HCT116 (cell line): ENCODE results near the gene HNRNPUL2. TPM values are rescaled to one million over a fixed set of nuclear protein-coding genes. Genes with fewer than 3 reads are reported as not detected.

ENCODE experiments used
- ATAC-seq: fragments of 200-7000 bp; cut with Tn5 transposase; 2 replicates; pipeline ENCODE4 v1.9.1; 2020; ENCODE audit warnings: mild to moderate bottlenecking, moderate library complexity
- BruUV-seq: library from RNA; stranded (reverse); fragments of 400-500 nt; replicated peaks from 2 replicates; lab custom pipeline; 2021; lab: Mats Ljungman, UMichigan
- CTCF ChIA-PET: fragments of 300-600 bp; sonication (Branson Sonifier 250); formaldehyde crosslinking; loops from one replicate; lab custom pipeline; 2021; ENCODE audit warnings: antibody characterized with exemption; lab: Charles Lee
- POLR2A ChIA-PET: fragments of 300-600, 350-600 bp; sonication (Branson Sonifier 250); formaldehyde crosslinking; loops from one replicate; lab custom pipeline; 2021; ENCODE audit warnings: antibody characterized with exemption; lab: Charles Lee
- RAD21 ChIA-PET, 2 experiments: fragments of 300-600 bp; sonication (Branson Sonifier 250); formaldehyde crosslinking; loops; one replicate each; lab custom pipeline; 2023; ENCODE audit warnings: low total read pairs in 2 of 2; ENCODE audit not compliant: uncharacterized antibody in 2 of 2, unreplicated experiment in 2 of 2, low non-redundant PET in 1 of 2; lab: Charles Lee
- DNase-seq: peaks from one replicate; pipeline ENCODE4 v3.0.0-alpha.2; 2010; ENCODE audit warnings: low read depth, low spot score
- H2AFZ ChIP-seq: fragments of 200-600 bp; shearing (Covaris generic), sonication (generic); 2 replicates; pipeline ENCODE4 v1.6.1; 2017; ENCODE audit warnings: low read depth, mixed run types, mixed read lengths, antibody characterized with exemption, low read length; ENCODE audit not compliant: poor library complexity, severe bottlenecking
- H3K27ac ChIP-seq: 2 replicates; pipeline ENCODE4 v1.5.1; 2012; ENCODE audit warnings: low read depth, low read length
- H3K27me3 ChIP-seq: fragments of 200-600 bp; sonication (generic); 2 replicates; pipeline ENCODE4 v1.6.1; 2016; ENCODE audit warnings: mixed run types, low read length, mixed read lengths; ENCODE audit not compliant: insufficient read depth
- H3K36me3 ChIP-seq, 2 experiments: fragments of 200-500 bp in 1 of 2; fragments of 200-600 bp in 1 of 2; sonication (Bioruptor generic) in 1 of 2; sonication (generic) in 1 of 2; 2 replicates each; pipeline versions ENCODE4 v1.5.1 to v1.6.1; 2014 to 2016; ENCODE audit warnings: low read length in 2 of 2, inconsistent platforms in 1 of 2, mixed read lengths in 1 of 2, mixed run types in 1 of 2; ENCODE audit not compliant: insufficient read depth in 2 of 2, control insufficient read depth in 1 of 2
- H3K4me1 ChIP-seq, 2 experiments: fragments of 200-600 bp in 1 of 2; sonication (generic) in 1 of 2; 2 replicates each; pipeline versions ENCODE4 v1.5.1 to v1.6.1; 2012 to 2017; ENCODE audit warnings: low read length in 2 of 2, inconsistent platforms in 1 of 2, mild to moderate bottlenecking in 1 of 2, mixed read lengths in 1 of 2, mixed run types in 1 of 2, moderate library complexity in 1 of 2; ENCODE audit not compliant: insufficient read depth in 2 of 2, control insufficient read depth in 1 of 2
- H3K4me2 ChIP-seq: fragments of 200-600 bp; sonication (generic); 2 replicates; pipeline ENCODE4 v1.6.1; 2017; ENCODE audit warnings: mixed run types, low read length, mixed read lengths
- H3K4me3 ChIP-seq, 2 experiments: fragments of 200-600 bp in 1 of 2; sonication (generic) in 1 of 2; replicated peaks in 1 of 2; 2 replicates each; pipeline ENCODE4 v1.5.1; 2011 to 2016; ENCODE audit warnings: low read length in 2 of 2, control low read depth in 1 of 2, low read depth in 1 of 2, mild to moderate bottlenecking in 1 of 2, mixed read lengths in 1 of 2, mixed run types in 1 of 2
- H3K79me2 ChIP-seq: fragments of 200-600 bp; sonication (generic); 2 replicates; pipeline ENCODE4 v1.6.1; 2017; ENCODE audit warnings: mild to moderate bottlenecking, mixed run types, low read length, moderate library complexity, mixed read lengths; ENCODE audit not compliant: insufficient read depth
- H3K9ac ChIP-seq: fragments of 200-600 bp; sonication (generic); 2 replicates; pipeline ENCODE4 v1.6.1; 2016; ENCODE audit warnings: low read length, mixed read lengths
- H3K9me2 ChIP-seq: fragments of 200-600 bp; sonication (generic), shearing (Covaris generic); 2 replicates; pipeline ENCODE4 v1.6.1; 2017; ENCODE audit warnings: mixed run types, mild to moderate bottlenecking, moderate library complexity; ENCODE audit not compliant: insufficient read depth
- H3K9me3 ChIP-seq, 2 experiments: fragments of 200-500 bp in 1 of 2; fragments of 200-600 bp in 1 of 2; sonication (Bioruptor generic) in 1 of 2; sonication (generic) in 1 of 2; 2 replicates each; pipeline ENCODE4 v1.6.1; 2014 to 2017; ENCODE audit warnings: low read length in 2 of 2, mixed read lengths in 2 of 2, inconsistent platforms in 1 of 2, low read depth in 1 of 2, mild to moderate bottlenecking in 1 of 2, mixed run types in 1 of 2, moderate library complexity in 1 of 2; ENCODE audit not compliant: control insufficient read depth in 1 of 2, insufficient read depth in 1 of 2
- H4K20me1 ChIP-seq: fragments of 200-600 bp; sonication (generic), shearing (Covaris generic); 2 replicates; pipeline ENCODE4 v1.6.1; 2017; ENCODE audit warnings: mixed run types, mild to moderate bottlenecking, moderate library complexity; ENCODE audit not compliant: insufficient read depth
- CBX3 ChIP-seq: IDR thresholded peaks from 2 replicates; pipeline ENCODE4 v1.6.1; 2012; ENCODE audit warnings: low read depth
- EGR1 ChIP-seq: IDR thresholded peaks from 2 replicates; pipeline ENCODE4 v1.6.1; 2012; ENCODE audit warnings: low read depth
- ELF1 ChIP-seq: IDR thresholded peaks from 2 replicates; pipeline ENCODE4 v1.6.1; 2012; ENCODE audit warnings: low read depth, borderline replicate concordance
- EZH2 ChIP-seq: fragments of 200-600 bp; sonication (generic); IDR thresholded peaks from 2 replicates; pipeline ENCODE4 v1.6.1; 2017; ENCODE audit warnings: antibody characterized with exemption, mixed run types
- FOSL1 ChIP-seq: IDR thresholded peaks from 2 replicates; pipeline ENCODE4 v1.6.1; 2012; ENCODE audit warnings: low read depth
- POLR2A ChIP-seq: IDR thresholded peaks from 2 replicates; pipeline ENCODE4 v1.7.0; 2011; ENCODE audit warnings: borderline replicate concordance; ENCODE audit not compliant: insufficient read depth, insufficient read length; ENCODE audit errors: extremely low read depth
- POLR2AphosphoS5 ChIP-seq: IDR thresholded peaks from 2 replicates; pipeline ENCODE4 v1.6.1; 2011; ENCODE audit warnings: mild to moderate bottlenecking, low read depth, low read length, moderate library complexity
- SP1 ChIP-seq: IDR thresholded peaks from 2 replicates; pipeline ENCODE4 v1.6.1; 2012; ENCODE audit warnings: low read depth
- YY1 ChIP-seq: IDR thresholded peaks from 2 replicates; pipeline ENCODE4 v1.6.1; 2011; ENCODE audit warnings: low read length, low read depth, moderate library complexity, mild to moderate bottlenecking; ENCODE audit not compliant: insufficient replicate concordance; ENCODE audit errors: extremely low read depth
- intact Hi-C: fragments of 100-400 bp; cut with micrococcal nuclease; formaldehyde crosslinking; loops from 2 replicates; pipeline ENCODE4 v1.10.0; 2022
- total RNA-seq: library from RNA; stranded (reverse); gene quantifications from one replicate; pipeline ENCODE4 v1.2.1, GENCODE V29; 2021; ENCODE audit not compliant: unreplicated experiment
- TF ChIP-seq, protein P1 (sequence below): IDR thresholded peaks from 2 replicates; pipeline ENCODE4 v1.6.1; 2012
- TF ChIP-seq, protein P2 (sequence below): IDR thresholded peaks from 2 replicates; pipeline ENCODE4 v1.6.1; 2012
- TF ChIP-seq, protein P3 (sequence below): IDR thresholded peaks from 2 replicates; pipeline ENCODE4 v1.6.1; 2012; ENCODE audit warnings: low read depth

Gene HNRNPUL2
- total RNA-seq, 1 experiment from 2014 or later: 45.8 TPM

DNA sequence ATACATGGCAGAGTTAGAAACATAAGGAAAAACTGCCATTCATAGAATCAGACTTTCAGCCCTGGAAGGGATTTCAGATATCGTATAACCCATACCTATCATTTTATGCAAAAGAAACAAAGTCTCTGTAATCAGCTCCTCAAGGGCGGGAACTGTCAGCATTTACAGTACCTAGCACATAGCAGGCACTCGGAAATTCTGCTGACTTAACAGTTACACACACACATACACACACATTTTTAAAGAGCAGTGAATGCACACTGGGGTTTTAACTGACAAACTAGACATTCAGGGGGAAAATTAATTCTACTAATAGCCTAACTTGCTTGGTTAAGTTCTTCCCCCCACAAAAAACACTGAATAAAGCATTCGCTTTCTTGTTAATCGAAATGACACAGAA is 11.1 kb downstream of the HNRNPUL2 start:
- Histone ChIP-seq H3K27me3 (no peaks in the 10 kb centered on the region), H3K4me3 (no peak overlapping the region), H3K79me2 (peaks cover 76% of the 10 kb centered on the region), H3K36me3 (peaks cover 88 to 89% of the 10 kb centered on the region in 2 experiments), H3K4me2 (no peak overlapping the region), H3K9ac (no peak overlapping the region), H3K9me3 (no peaks in the 10 kb centered on the region), H3K9me2 (no peaks in the 10 kb centered on the region), H2AFZ (no peak overlapping the region), H3K4me1 (no peaks in the 10 kb centered on the region), H4K20me1 (peaks cover 5% of the 10 kb centered on the region; the same call in 1 of the 2 replicates), H3K27ac (no peak overlapping the region)
- BruUV-seq: no TSS peak
- TF ChIP-seq, protein P1, sequence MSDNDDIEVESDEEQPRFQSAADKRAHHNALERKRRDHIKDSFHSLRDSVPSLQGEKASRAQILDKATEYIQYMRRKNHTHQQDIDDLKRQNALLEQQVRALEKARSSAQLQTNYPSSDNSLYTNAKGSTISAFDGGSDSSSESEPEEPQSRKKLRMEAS: no peak
- TF ChIP-seq SP1 (no peak), POLR2A (no peak), CBX3 (no peak), YY1 (no peak), ELF1 (no peak), POLR2AphosphoS5 (no peak), FOSL1 (no peak), EGR1 (no peak), EZH2 (no peak)
- TF ChIP-seq, protein P2, sequence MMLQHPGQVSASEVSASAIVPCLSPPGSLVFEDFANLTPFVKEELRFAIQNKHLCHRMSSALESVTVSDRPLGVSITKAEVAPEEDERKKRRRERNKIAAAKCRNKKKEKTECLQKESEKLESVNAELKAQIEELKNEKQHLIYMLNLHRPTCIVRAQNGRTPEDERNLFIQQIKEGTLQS: no peak
- TF ChIP-seq, protein P3, sequence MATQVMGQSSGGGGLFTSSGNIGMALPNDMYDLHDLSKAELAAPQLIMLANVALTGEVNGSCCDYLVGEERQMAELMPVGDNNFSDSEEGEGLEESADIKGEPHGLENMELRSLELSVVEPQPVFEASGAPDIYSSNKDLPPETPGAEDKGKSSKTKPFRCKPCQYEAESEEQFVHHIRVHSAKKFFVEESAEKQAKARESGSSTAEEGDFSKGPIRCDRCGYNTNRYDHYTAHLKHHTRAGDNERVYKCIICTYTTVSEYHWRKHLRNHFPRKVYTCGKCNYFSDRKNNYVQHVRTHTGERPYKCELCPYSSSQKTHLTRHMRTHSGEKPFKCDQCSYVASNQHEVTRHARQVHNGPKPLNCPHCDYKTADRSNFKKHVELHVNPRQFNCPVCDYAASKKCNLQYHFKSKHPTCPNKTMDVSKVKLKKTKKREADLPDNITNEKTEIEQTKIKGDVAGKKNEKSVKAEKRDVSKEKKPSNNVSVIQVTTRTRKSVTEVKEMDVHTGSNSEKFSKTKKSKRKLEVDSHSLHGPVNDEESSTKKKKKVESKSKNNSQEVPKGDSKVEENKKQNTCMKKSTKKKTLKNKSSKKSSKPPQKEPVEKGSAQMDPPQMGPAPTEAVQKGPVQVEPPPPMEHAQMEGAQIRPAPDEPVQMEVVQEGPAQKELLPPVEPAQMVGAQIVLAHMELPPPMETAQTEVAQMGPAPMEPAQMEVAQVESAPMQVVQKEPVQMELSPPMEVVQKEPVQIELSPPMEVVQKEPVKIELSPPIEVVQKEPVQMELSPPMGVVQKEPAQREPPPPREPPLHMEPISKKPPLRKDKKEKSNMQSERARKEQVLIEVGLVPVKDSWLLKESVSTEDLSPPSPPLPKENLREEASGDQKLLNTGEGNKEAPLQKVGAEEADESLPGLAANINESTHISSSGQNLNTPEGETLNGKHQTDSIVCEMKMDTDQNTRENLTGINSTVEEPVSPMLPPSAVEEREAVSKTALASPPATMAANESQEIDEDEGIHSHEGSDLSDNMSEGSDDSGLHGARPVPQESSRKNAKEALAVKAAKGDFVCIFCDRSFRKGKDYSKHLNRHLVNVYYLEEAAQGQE: no peak
- RAD21 ChIA-PET: no interaction called here
- CTCF ChIA-PET: no interaction called here
- intact Hi-C loops: no loop called here
- DNase-seq (no peak), ATAC-seq (no peak)
- POLR2A ChIA-PET: no interaction called here
